ENCODE results near the gene GRK6. TPM values are rescaled to one million over a fixed set of nuclear protein-coding genes. Genes with fewer than 3 reads are reported as not detected.
A peak's percentile ranks its signal among the peaks of the same experiment; 100 is the strongest.

Gene GRK6
- total RNA-seq, 1 donor from 2014 or later = 149 TPM

GRCh38 chr5:177444106-177445051 lies 17.9 kb downstream of the GRK6 start:
- Mint-ChIP-seq H3K27me3 (peaks cover 9% of the 10 kb centered on the region), H3K9me3 (no peaks in the 10 kb centered on the region), H3K27ac (peak overlapping the region; percentile 87), H3K36me3 (ENCODE audit: low read depth) (peaks cover 24% of the 10 kb centered on the region), H3K4me3 (peak overlapping the region; percentile 81), H3K4me1 (peaks cover 43% of the 10 kb centered on the region)
- intact Hi-C loops (cut with micrococcal nuclease) = no loop called here
- DNase-seq = no peak

DNA sequence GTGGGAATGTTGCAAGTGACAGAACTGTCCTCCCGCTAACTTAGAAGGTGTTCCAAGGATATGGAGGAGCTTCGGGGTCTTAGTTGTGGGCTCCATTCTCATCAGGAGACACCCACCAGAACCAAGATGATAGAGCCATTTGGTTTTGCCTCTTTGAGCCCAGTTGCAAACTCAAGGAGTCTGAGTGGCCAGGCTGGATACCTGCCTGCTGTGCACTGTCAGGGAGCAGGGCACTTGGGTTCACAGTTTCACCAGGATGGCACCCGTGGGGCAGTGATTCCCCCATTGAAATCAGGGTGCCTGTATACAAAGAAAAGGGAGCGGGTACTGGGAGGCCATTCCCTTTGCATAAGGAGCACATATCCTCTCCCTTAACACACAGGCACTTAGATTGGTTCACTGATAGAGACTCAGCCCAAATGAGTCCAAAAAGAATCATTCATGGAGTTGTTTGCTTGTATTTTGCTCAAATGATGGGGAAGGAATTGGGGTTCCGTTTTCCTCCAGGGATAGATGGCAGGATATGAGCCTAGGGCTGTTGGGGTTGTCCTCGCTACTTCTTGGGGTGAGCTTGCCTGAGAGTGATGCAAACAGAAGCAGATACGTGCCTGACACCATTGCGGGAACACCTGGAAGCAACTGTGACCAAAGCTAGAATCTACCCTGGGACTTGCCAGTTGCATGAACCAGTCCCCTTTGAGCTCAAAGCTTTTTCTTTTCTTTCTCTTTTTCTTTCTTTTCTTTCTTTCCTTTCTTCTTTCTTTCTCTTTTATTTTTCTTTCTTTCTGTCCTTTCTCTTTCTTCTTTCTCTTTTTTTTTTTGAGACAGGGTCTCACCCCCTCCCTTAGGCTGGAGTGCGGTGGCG lies 18.8 kb downstream of the GRK6 start:
- peaks cover 36% of the 10 kb centered on the region for H3K4me1 Mint-ChIP-seq
- no peaks in the 10 kb centered on the region for H3K9me3 Mint-ChIP-seq
- intact Hi-C loops (cut with micrococcal nuclease) = no loop called here
- peaks cover 15% of the 10 kb centered on the region for H3K36me3 Mint-ChIP-seq (ENCODE audit: low read depth)
- peak overlapping the region; percentile 87 for H3K27ac Mint-ChIP-seq
- peaks cover 9% of the 10 kb centered on the region for H3K27me3 Mint-ChIP-seq
- peak overlapping the region; percentile 81 for H3K4me3 Mint-ChIP-seq
- DNase-seq = peak; percentile 78

- Mint-ChIP-seq H3K27me3 (peaks cover 9% of the 10 kb centered on the region), H3K27ac (peak overlapping the region; percentile 87), H3K9me3 (no peaks in the 10 kb centered on the region), H3K4me1 (peaks cover 35% of the 10 kb centered on the region), H3K36me3 (ENCODE audit: low read depth) (peaks cover 11% of the 10 kb centered on the region), H3K4me3 (peak overlapping the region; percentile 81)
- intact Hi-C loops (cut with micrococcal nuclease) = loop anchor here (1.0 kb wide), 1 partner anchor 17 kb away; no protein-coding TSS in a partner anchor
- no peak for DNase-seq
Observed at GRCh38 chr5:177445917-177446199, 19.4 kb downstream of the GRK6 start.

- H3K27ac Mint-ChIP-seq = peak within 1 kb of the TSS; percentile 87
- DNase-seq = peak; percentile 91
- peak within 1 kb of the TSS; percentile 81 for H3K4me3 Mint-ChIP-seq
- H3K9me3 Mint-ChIP-seq = no peaks in the 10 kb centered on the region
- peaks cover 9% of the 10 kb centered on the region for H3K27me3 Mint-ChIP-seq
- intact Hi-C loops (cut with micrococcal nuclease) = loop anchor here (1.0 kb wide), 2 partner anchors 9 to 17 kb away; no protein-coding TSS in a partner anchor
- H3K36me3 Mint-ChIP-seq (ENCODE audit: low read depth) = peaks cover 9% of the 10 kb centered on the region
- peaks cover 33% of the 10 kb centered on the region for H3K4me1 Mint-ChIP-seq
Observed at GRCh38 chr5:177446200-177447065, 20.0 kb downstream of the GRK6 start, which contains the start of gene PRR7. Gene PRR7, plus strand, starts transcription at chr5:177446814. Its CDS starts 8,254 bp downstream, at chr5:177455068.

DNA sequence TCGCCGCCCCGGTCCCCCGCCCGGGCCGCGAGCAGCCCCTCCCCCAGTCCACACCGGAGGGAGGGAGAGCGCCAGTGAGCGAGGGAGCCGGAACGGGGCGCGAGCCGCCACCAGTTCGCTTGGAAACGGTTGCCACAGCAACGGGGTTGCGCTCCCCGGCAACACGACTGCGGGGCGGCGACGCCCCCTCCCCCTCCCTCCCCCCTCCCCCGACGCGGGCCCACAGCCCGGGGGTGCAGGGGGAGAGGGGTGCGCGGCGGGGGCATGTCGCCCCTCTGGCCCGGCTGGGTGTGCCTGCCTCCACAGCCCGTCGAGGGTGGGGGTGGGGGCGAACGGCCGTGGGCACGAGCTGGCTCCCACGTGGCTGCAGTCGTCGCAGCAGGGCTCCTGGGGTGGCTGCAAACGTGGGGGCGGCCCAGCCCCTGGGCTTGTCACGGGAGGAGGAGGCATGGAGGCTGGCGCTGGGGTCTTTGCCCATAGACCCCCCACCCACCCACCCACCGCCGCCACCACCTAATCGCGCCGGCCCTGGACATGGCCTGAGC lies 20.7 kb downstream of the GRK6 start:
- Mint-ChIP-seq H3K36me3 (ENCODE audit: low read depth) (peaks cover 5% of the 10 kb centered on the region), H3K27me3 (peaks cover 13% of the 10 kb centered on the region), H3K9me3 (no peaks in the 10 kb centered on the region), H3K4me3 (peak overlapping the region; percentile 73), H3K4me1 (peaks cover 33% of the 10 kb centered on the region), H3K27ac (no peak overlapping the region)
- intact Hi-C loops (cut with micrococcal nuclease) = loop anchor here (1.0 kb wide), 1 partner anchor 8 kb away; no protein-coding TSS in a partner anchor
- DNase-seq = peak; percentile 93

GRCh38 chr5:177447611-177448243 lies 21.3 kb downstream of the GRK6 start:
- no peaks in the 10 kb centered on the region for H3K9me3 Mint-ChIP-seq
- peak; percentile 68 for DNase-seq
- intact Hi-C loops (cut with micrococcal nuclease) = loop anchor here (1.0 kb wide), 1 partner anchor 8 kb away; no protein-coding TSS in a partner anchor
- H3K4me3 Mint-ChIP-seq = peak overlapping the region; percentile 73
- peaks cover 31% of the 10 kb centered on the region for H3K4me1 Mint-ChIP-seq
- peak overlapping the region; percentile 56 for H3K27ac Mint-ChIP-seq
- peaks cover 16% of the 10 kb centered on the region for H3K27me3 Mint-ChIP-seq
- peaks cover under 1% of the 10 kb centered on the region for H3K36me3 Mint-ChIP-seq (ENCODE audit: low read depth)

DNA sequence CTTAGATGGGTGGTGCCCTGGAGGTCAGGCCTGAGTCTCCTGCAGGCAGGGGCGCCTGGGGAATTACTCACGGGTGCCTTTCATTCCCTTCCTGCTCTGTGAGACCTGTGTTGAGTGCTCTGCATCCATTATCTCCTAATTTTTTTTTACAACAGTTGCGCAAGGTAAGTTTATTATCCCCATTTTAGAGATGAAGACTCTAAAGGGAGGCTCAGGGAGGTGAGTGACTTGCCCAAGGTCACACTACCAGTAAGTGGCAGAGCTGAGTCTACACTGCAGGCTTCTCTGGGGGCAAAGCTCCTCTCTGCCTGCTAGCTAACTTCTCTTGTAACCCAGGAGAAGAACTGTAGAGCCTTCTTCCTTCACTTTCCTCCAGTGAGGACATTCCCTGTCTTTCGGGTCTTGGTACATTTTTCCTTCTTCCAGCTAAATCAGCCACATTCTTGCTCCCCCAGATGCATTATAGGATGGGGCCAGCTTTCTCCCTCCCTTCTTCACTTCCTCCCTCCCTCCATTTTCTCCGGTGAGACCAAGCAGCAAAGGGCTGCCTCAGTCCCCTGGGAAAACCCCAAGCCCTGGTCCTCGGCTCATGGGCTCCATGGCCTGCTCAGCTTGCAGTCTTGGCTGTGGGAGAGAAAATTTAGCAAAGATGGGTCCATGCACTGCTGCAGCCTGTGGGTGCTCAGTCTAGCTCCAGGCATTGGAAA lies 21.9 kb downstream of the GRK6 start:
- Mint-ChIP-seq H3K9me3 (no peaks in the 10 kb centered on the region), H3K4me1 (peaks cover 29% of the 10 kb centered on the region), H3K27ac (peak overlapping the region; percentile 58), H3K4me3 (peak overlapping the region; percentile 73), H3K36me3 (ENCODE audit: low read depth) (no peaks in the 10 kb centered on the region), H3K27me3 (peaks cover 22% of the 10 kb centered on the region)
- DNase-seq = no peak
- intact Hi-C loops (cut with micrococcal nuclease) = no loop called here

- Mint-ChIP-seq H3K9me3 (no peaks in the 10 kb centered on the region), H3K27ac (no peak overlapping the region), H3K27me3 (peaks cover 27% of the 10 kb centered on the region), H3K4me1 (peaks cover 30% of the 10 kb centered on the region), H3K36me3 (ENCODE audit: low read depth) (no peaks in the 10 kb centered on the region), H3K4me3 (no peak overlapping the region)
- DNase-seq = no peak
- intact Hi-C loops (cut with micrococcal nuclease) = loop anchor here (10.0 kb wide), 1 partner anchor 335 kb away; no protein-coding TSS in a partner anchor
Observed at GRCh38 chr5:177449140-177450061, 22.9 kb downstream of the GRK6 start.

DNA sequence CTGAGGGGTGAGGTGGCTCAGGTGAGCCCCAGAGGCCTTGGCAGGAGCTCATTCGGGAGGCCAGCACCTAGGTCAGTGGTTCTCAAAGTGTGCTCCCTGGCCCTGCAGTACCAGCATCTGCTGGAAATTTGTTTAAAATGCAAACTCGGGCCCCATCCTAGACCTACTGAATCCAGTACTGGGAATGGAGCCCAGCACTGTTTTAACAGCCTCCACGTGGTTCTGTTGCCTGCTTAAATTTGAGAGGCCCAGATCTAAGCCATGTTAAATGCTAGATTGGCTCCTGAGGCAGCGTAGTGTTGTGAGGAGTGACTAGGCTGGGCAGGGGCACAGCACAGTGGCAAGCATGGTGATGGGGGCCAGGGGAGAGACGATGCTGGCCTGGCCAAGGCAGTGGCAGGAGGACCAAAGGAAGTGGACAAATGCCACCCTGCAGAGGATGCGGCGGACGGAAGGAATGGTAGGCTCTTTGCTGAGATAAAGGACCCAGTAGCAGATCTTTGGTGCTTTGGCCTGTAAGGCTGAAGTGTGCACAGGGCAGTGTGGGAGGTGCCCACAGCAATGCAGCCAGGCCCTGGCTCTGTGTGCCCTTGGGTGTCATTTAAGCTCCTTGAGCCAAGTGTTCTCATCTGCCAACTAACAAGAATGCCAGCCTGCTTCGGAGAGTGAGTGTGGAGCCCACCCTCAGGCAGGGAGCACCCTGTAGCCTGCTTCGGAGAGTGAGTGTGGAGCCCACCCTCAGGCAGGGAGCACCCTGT lies 24.4 kb downstream of the GRK6 start:
- no peak for DNase-seq
- H3K27ac Mint-ChIP-seq = no peak overlapping the region
- peaks cover 15% of the 10 kb centered on the region for H3K4me1 Mint-ChIP-seq
- intact Hi-C loops (cut with micrococcal nuclease) = loop anchor here (10.0 kb wide), 1 partner anchor 336 kb away; no protein-coding TSS in a partner anchor
- H3K27me3 Mint-ChIP-seq = peaks cover 27% of the 10 kb centered on the region
- no peak overlapping the region for H3K4me3 Mint-ChIP-seq
- H3K9me3 Mint-ChIP-seq = no peaks in the 10 kb centered on the region
- no peaks in the 10 kb centered on the region for H3K36me3 Mint-ChIP-seq (ENCODE audit: low read depth)

DNA sequence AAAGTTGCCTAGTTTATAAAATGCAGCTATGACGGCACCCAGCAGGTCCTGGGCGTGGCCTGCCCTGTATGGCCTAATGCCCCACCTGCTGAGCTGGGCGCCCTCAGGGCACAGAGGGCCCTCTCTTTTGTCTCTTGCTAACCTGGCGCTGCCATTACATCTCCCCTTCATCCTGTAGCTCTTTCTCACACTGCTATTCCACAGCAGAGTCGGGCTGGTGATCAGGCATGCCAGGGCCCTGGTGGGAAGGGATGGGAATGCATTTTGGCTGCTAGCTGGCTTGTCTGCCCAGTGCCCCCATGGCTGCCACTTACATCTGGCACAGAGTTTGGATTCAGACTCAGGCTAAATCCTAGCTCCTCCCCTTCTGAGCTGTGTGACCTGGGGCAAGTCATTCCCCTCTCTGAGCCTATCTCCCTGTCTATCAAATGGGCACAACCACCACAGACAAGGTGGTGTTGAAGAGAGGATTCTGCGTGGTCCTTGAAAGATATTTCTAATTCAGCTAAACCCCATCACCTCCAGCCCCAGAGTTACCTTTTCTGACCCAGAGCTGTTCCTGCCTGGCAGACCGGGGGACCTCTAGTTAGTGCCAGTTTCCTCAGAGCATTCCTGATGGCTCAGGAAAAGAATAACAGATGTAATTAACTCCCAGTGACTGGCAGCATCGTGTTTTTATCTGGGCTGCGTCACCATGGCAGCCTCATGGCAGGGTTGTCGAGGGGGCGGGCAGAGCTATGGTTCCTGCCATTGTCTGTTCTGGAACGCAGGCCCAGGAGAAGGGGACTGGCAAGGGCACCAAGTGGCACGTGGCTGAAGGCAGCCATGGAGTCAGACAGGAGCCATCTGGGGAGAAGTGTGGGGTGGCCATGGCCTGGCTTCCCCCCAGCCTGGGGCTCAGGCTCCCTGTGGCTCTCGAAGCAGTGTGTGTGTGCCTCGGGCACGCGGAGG lies 26.5 kb downstream of the GRK6 start:
- intact Hi-C loops (cut with micrococcal nuclease) = loop anchor here (10.0 kb wide), 1 partner anchor 338 kb away; no protein-coding TSS in a partner anchor
- Mint-ChIP-seq H3K27ac (peak overlapping the region; percentile 4), H3K9me3 (no peaks in the 10 kb centered on the region), H3K27me3 (peaks cover 25% of the 10 kb centered on the region), H3K4me1 (peaks cover 16% of the 10 kb centered on the region), H3K4me3 (peak overlapping the region; percentile 12), H3K36me3 (ENCODE audit: low read depth) (peaks cover 2% of the 10 kb centered on the region)
- no peak for DNase-seq
